ENCODE data around the gene GNG7.

DNA sequence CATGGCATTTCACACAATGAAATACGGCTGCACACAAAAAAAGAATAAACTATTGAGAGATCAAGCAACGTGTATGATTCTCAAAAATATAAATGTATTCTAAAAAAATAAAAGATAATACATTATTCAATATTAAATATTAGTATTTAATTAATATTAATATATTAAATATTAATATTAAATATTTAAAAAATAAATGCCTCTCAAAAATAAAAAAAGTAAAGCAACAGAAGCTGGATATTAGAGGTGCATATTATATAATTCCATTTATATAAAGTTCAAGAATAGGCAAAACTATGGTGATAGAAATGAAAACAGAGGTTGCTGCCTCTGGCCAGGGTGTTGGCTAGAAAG lies 169.4 kb downstream of the GNG7 start:
- TF ChIP-seq POLR2A (IDR thresholded peaks at IDR 0.05) (no peak), POLR2AphosphoS5 (IDR thresholded peaks at IDR 0.05) (no peak)
- TF ChIP-seq, protein P1, sequence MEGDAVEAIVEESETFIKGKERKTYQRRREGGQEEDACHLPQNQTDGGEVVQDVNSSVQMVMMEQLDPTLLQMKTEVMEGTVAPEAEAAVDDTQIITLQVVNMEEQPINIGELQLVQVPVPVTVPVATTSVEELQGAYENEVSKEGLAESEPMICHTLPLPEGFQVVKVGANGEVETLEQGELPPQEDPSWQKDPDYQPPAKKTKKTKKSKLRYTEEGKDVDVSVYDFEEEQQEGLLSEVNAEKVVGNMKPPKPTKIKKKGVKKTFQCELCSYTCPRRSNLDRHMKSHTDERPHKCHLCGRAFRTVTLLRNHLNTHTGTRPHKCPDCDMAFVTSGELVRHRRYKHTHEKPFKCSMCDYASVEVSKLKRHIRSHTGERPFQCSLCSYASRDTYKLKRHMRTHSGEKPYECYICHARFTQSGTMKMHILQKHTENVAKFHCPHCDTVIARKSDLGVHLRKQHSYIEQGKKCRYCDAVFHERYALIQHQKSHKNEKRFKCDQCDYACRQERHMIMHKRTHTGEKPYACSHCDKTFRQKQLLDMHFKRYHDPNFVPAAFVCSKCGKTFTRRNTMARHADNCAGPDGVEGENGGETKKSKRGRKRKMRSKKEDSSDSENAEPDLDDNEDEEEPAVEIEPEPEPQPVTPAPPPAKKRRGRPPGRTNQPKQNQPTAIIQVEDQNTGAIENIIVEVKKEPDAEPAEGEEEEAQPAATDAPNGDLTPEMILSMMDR (IDR thresholded peaks at IDR 0.05) = no peak

Measured in suprapubic skin (tissue), 4 donors.